Tibial nerve (tissue), 4 donors: Measurements from ENCODE around the gene ELOA2. TPM values are rescaled to one million over a fixed set of nuclear protein-coding genes. Genes with fewer than 3 reads are reported as not detected.

ENCODE experiments used
- DNase-seq, 2 donors: peaks; one replicate each; pipeline ENCODE4 v3.0.0-alpha.2; 2019; ENCODE audit warnings: low spot score in 2 of 2
- H3K27ac ChIP-seq, 4 donors: fragments of 200-600 bp; sonication (generic) in 3 of 4; one replicate each; pipeline ENCODE4 v1.5.1; 2017 to 2019; ENCODE audit warnings: mild to moderate bottlenecking in 1 of 4
- H3K27me3 ChIP-seq, 2 donors: fragments of 200-600 bp; sonication (generic) in 1 of 2; one replicate each; pipeline versions ENCODE4 v1.5.1 to v1.6.0; 2017 to 2019
- H3K36me3 ChIP-seq, 3 donors: fragments of 200-600 bp; sonication (generic); one replicate each; pipeline ENCODE4 v1.5.1; 2018 to 2019
- H3K4me1 ChIP-seq, 4 donors: fragments of 200-600 bp; sonication (generic) in 3 of 4; one replicate each; pipeline ENCODE4 v1.5.1; 2017 to 2019
- H3K4me3 ChIP-seq, 4 donors: fragments of 200-600 bp; sonication (generic) in 3 of 4; one replicate each; pipeline ENCODE4 v1.5.1; 2017 to 2019; ENCODE audit warnings: mild to moderate bottlenecking in 1 of 4, moderate library complexity in 1 of 4
- H3K9me3 ChIP-seq, 4 donors: fragments of 200-600 bp; sonication (generic) in 3 of 4; one replicate each; pipeline ENCODE4 v1.5.1; 2017 to 2019
- EP300 ChIP-seq, 2 donors: sonication (generic); formaldehyde crosslinking; IDR thresholded peaks; one replicate each; pipeline ENCODE4 v1.6.1; 2017; ENCODE audit warnings: antibody characterized with exemption in 2 of 2, mild to moderate bottlenecking in 1 of 2
- POLR2A ChIP-seq, 2 donors: fragments of 450-650 bp; IDR thresholded peaks; one replicate each; pipeline ENCODE4 v1.6.1; 2017; ENCODE audit warnings: antibody characterized with exemption in 2 of 2, mild to moderate bottlenecking in 2 of 2, moderate library complexity in 2 of 2
- WGBS, 2 donors: methylation state at CpG; one replicate each; pipeline ENCODE4 v1.1.5; 2018; 5-methylcytosine and 5-hydroxymethylcytosine counted together
- total RNA-seq, 4 donors: library from RNA; depleted of rRNA; stranded (reverse); fragments of >200 nt; gene quantifications; one replicate each; pipeline ENCODE4 v1.1.0, GENCODE V29; 2016
- TF ChIP-seq, protein P1 (sequence below), 5 experiments: fragments of 200-600 bp in 3 of 5; fragments of 450-650 bp in 2 of 5; sonication (generic) in 3 of 5; IDR thresholded peaks; one replicate each; pipeline ENCODE4 v1.5.1; 2016 to 2019; ENCODE audit warnings: antibody characterized with exemption in 5 of 5, mild to moderate bottlenecking in 3 of 5, moderate library complexity in 2 of 5

The ELOA2 gene
- total RNA-seq, 4 donors from 2014 or later, result not detected

DNA sequence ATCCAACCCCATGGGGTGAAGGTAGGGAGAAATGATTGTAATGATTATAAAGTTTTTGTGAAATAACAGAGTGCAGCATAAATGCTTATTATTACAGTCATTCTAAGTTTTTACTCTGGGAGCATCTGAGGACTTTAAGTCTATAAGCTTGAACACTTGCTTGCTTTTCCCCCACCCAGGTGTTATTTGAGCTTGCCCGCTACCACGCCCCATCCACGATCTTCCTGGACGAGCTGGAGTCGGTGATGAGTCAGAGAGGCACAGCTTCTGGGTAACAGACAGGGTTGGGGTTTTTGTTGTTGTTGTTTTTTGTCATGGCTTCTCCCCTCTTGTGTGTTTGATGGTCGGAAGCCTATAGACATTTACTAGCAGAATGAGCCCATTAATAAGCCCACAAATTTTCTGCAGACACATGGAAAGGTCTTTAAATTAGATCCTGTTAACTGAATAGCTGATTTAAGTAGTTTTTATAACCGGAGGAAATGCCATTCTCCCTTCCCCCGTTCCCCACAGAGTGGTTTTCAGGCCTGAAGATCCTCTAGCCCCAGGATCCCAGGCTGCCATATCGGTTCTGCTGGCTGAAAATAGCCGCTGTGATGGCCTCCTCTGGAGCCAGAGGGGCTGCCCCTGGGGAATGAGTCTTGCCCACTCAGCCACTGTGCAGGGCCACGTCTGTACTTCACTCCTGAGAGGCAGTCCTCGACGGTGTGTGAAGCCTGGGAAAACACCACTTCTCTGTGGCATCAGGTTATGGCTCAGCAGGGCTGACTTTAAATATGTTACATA is 39.9 kb upstream of the ELOA2 start:
- WGBS, 2 donors, result 35 to 44% methylated on average over 13 of the region's 13 CpGs
- TF ChIP-seq, protein P1, sequence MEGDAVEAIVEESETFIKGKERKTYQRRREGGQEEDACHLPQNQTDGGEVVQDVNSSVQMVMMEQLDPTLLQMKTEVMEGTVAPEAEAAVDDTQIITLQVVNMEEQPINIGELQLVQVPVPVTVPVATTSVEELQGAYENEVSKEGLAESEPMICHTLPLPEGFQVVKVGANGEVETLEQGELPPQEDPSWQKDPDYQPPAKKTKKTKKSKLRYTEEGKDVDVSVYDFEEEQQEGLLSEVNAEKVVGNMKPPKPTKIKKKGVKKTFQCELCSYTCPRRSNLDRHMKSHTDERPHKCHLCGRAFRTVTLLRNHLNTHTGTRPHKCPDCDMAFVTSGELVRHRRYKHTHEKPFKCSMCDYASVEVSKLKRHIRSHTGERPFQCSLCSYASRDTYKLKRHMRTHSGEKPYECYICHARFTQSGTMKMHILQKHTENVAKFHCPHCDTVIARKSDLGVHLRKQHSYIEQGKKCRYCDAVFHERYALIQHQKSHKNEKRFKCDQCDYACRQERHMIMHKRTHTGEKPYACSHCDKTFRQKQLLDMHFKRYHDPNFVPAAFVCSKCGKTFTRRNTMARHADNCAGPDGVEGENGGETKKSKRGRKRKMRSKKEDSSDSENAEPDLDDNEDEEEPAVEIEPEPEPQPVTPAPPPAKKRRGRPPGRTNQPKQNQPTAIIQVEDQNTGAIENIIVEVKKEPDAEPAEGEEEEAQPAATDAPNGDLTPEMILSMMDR (IDR thresholded peaks at IDR 0.05), result no peak
- Histone ChIP-seq H3K27me3 (no peaks in the 10 kb centered on the region), H3K36me3 (no peaks in the 10 kb centered on the region), H3K27ac (no peak overlapping the region), H3K4me3 (no peak overlapping the region), H3K4me1 (peaks cover 0 to 5% (median 0%) of the 10 kb centered on the region in 4 donors), H3K9me3 (no peaks in the 10 kb centered on the region)
- no peak for DNase-seq

GRCh38 chr18:47067648-47068047 is 32.2 kb upstream of the ELOA2 start:
- Histone ChIP-seq H3K9me3 (no peaks in the 10 kb centered on the region), H3K4me3 (no peak overlapping the region), H3K27me3 (no peaks in the 10 kb centered on the region), H3K27ac (no peak overlapping the region), H3K36me3 (peaks cover 0 to 10% (median 0%) of the 10 kb centered on the region in 3 donors), H3K4me1 (no peaks in the 10 kb centered on the region)
- DNase-seq, result no peak
- 72 to 76% methylated on average over 3 of the region's 3 CpGs for WGBS, 2 donors
- TF ChIP-seq EP300 (IDR thresholded peaks at IDR 0.05) (no peak), POLR2A (IDR thresholded peaks at IDR 0.05) (no peak)

- peaks cover 0 to 21% (median 0%) of the 10 kb centered on the region in 3 donors for H3K36me3 ChIP-seq
- TF ChIP-seq EP300 (IDR thresholded peaks at IDR 0.05), result no peak
- TF ChIP-seq, protein P1 (IDR thresholded peaks at IDR 0.05), result no peak
- H3K4me3 ChIP-seq, result no peak overlapping the region
- no peak overlapping the region for H3K27ac ChIP-seq
- no peaks in the 10 kb centered on the region for H3K9me3 ChIP-seq
- H3K27me3 ChIP-seq, result no peaks in the 10 kb centered on the region
- WGBS, 2 donors, result 90 to 93% methylated on average over 8 of the region's 8 CpGs
- DNase-seq, result no peak
- H3K4me1 ChIP-seq, result no peaks in the 10 kb centered on the region
Observed at GRCh38 chr18:47063096-47063495, 27.7 kb upstream of the ELOA2 start.

- no peak for DNase-seq
- Histone ChIP-seq H3K4me1 (no peaks in the 10 kb centered on the region), H3K4me3 (no peak overlapping the region), H3K27ac (no peak overlapping the region), H3K27me3 (no peaks in the 10 kb centered on the region), H3K9me3 (no peaks in the 10 kb centered on the region), H3K36me3 (peaks cover 0 to 16% (median 0%) of the 10 kb centered on the region in 3 donors)
- 63 to 66% methylated on average over 2 of the region's 2 CpGs for WGBS, 2 donors
- TF ChIP-seq POLR2A (IDR thresholded peaks at IDR 0.05) (no peak), EP300 (IDR thresholded peaks at IDR 0.05) (no peak)
- TF ChIP-seq, protein P1 (IDR thresholded peaks at IDR 0.05), result no peak
Observed at GRCh38 chr18:47062471-47062870, 27.1 kb upstream of the ELOA2 start.

DNA sequence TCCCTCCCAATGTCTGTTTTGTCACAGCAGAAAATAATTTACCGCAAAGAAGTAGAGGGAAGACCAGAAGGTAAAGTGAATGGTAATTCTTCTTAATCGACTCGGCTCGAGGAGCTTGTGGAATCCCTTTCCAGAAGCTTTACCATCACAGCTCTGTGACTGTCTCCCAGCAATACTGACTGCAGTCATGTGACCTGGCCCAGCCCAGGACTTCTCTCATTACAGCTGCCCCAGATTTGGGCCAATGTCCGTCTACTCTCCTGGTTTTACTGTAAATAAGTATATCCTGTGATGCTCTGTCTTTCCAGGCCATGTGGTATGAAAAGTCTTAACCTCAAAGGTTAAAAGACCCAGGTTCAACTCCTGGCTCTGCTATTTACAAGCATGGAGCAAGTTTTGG is 18.9 kb upstream of the ELOA2 start:
- TF ChIP-seq, protein P1 (IDR thresholded peaks at IDR 0.05), result no peak
- TF ChIP-seq POLR2A (IDR thresholded peaks at IDR 0.05) (no peak), EP300 (IDR thresholded peaks at IDR 0.05) (no peak)
- Histone ChIP-seq H3K4me1 (no peaks in the 10 kb centered on the region), H3K27ac (no peak overlapping the region), H3K4me3 (no peak overlapping the region), H3K36me3 (peaks cover 0 to 11% (median 0%) of the 10 kb centered on the region in 3 donors), H3K27me3 (no peaks in the 10 kb centered on the region), H3K9me3 (no peaks in the 10 kb centered on the region)
- no peak for DNase-seq
- 86 to 87% methylated on average over 5 of the region's 5 CpGs for WGBS, 2 donors
